Measurements from ENCODE around the gene IL1RAP.

The IL1RAP gene

GRCh38 chr3:190588570-190588969 is 74.7 kb downstream of the IL1RAP start:
- no peak overlapping the region for H3K27ac Mint-ChIP-seq
- no peak for DNase-seq
- CTCF ChIA-PET = no interaction called here
- H3K36me3 Mint-ChIP-seq = peaks cover 6% of the 10 kb centered on the region
- no peaks in the 10 kb centered on the region for H3K27me3 Mint-ChIP-seq
- no peaks in the 10 kb centered on the region for H3K9me3 Mint-ChIP-seq
- peaks cover 19% of the 10 kb centered on the region for H3K4me1 Mint-ChIP-seq
- H3K4me3 Mint-ChIP-seq = no peak overlapping the region

DNA sequence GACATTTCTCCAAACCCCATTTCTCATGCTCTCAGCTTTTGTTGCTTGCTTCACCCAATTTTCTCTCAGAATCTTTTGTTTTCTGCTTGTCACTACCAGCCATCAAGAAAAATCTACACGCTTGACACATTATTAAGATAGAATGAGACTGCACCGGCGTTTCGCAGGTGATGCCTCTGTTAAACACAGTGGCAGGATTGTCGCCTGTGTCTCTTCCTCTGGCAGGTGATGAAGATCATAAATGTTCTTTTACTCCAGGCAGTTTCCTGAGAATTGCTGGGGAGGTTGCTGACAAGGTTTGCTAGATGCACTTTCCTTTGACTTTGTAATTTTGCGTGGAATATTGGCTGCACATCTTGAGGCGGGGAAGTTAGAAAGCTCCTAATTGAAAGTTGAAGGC is 75.4 kb downstream of the IL1RAP start:
- H3K9me3 Mint-ChIP-seq = peaks cover 5% of the 10 kb centered on the region
- CTCF ChIA-PET = interaction anchor here (1.6 kb wide), 1 partner anchor 74 kb away, joined by 4 read pairs; no protein-coding TSS in a partner anchor
- H3K27me3 Mint-ChIP-seq = no peaks in the 10 kb centered on the region
- H3K4me1 Mint-ChIP-seq = peaks cover 24% of the 10 kb centered on the region
- H3K27ac Mint-ChIP-seq = peak overlapping the region; percentile 21
- peaks cover 3% of the 10 kb centered on the region for H3K36me3 Mint-ChIP-seq
- no peak for DNase-seq
- H3K4me3 Mint-ChIP-seq = no peak overlapping the region

GRCh38 chr3:190591080-190591479 is 77.2 kb downstream of the IL1RAP start:
- Mint-ChIP-seq H3K27me3 (no peaks in the 10 kb centered on the region), H3K4me3 (no peak overlapping the region)
- CTCF ChIA-PET = interaction anchor here (1.6 kb wide), 1 partner anchor 76 kb away, joined by 4 read pairs; no protein-coding TSS in a partner anchor

DNA sequence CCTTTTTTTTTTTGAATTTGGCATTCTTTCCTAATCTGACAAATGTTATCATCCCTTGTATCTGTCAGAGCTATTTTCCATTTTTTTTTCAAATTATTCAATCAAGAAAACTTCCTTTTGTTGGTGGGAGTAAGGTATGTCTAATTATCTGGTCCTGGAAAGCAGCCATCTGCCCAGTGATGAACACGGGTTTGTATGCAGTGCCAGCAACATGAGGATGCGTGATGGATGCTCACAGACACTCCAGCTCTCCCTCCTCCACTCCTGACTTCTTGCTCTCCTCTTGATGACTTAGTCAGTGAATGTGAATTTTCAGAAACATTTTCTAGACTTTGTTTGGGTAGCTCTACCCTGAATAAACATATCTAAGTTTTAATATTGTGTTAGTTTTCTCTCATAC is 79.2 kb downstream of the IL1RAP start:
- CTCF ChIA-PET = interaction anchor here (1.1 kb wide), 1 partner anchor 15 kb away, joined by 3 read pairs; no protein-coding TSS in a partner anchor
- H3K9me3 Mint-ChIP-seq = peaks cover 5% of the 10 kb centered on the region
- H3K27me3 Mint-ChIP-seq = no peaks in the 10 kb centered on the region
- peaks cover 2% of the 10 kb centered on the region for H3K36me3 Mint-ChIP-seq
- no peak overlapping the region for H3K27ac Mint-ChIP-seq
- no peak overlapping the region for H3K4me3 Mint-ChIP-seq
- peaks cover 10% of the 10 kb centered on the region for H3K4me1 Mint-ChIP-seq
- DNase-seq = no peak

More at GRCh38 chr3:190591080-190591479, 77.2 kb downstream of the IL1RAP start:
- Mint-ChIP-seq H3K9me3 (peaks cover 5% of the 10 kb centered on the region), H3K4me1 (peaks cover 25% of the 10 kb centered on the region), H3K36me3 (peaks cover 2% of the 10 kb centered on the region), H3K27ac (no peak overlapping the region)
- DNase-seq = no peak

DNA sequence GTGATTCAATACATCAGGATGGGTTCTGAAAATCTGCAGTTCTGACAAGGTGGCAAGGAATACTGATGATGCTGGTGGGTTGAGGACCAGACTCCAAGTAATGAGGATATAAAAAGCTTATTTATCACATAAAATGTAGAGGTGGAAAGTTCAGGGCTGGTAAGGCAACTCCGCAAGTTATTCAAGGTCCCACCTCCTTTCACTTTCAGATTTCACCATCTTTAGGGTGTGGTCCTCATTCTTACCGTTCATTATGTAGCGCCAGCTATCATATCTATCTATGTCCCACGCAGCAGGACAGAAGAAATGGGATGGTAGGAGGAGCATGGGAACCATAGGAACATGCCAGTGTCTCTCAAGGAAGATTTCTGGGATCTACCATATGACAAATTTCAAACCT is 80.3 kb downstream of the IL1RAP start:
- Mint-ChIP-seq H3K4me1 (peaks cover 10% of the 10 kb centered on the region), H3K4me3 (no peak overlapping the region), H3K36me3 (peaks cover 2% of the 10 kb centered on the region), H3K27ac (no peak overlapping the region), H3K27me3 (no peaks in the 10 kb centered on the region), H3K9me3 (peaks cover 5% of the 10 kb centered on the region)
- CTCF ChIA-PET = interaction anchor here (1.1 kb wide), 1 partner anchor 16 kb away, joined by 3 read pairs; no protein-coding TSS in a partner anchor
- no peak for DNase-seq

- H3K27me3 Mint-ChIP-seq = no peaks in the 10 kb centered on the region
- no peak for DNase-seq
- H3K4me1 Mint-ChIP-seq = peaks cover 10% of the 10 kb centered on the region
- no peak overlapping the region for H3K4me3 Mint-ChIP-seq
- CTCF ChIA-PET = interaction anchor here (0.6 kb wide), 1 partner anchor 1005 kb away, joined by 3 read pairs; no protein-coding TSS in a partner anchor
- H3K36me3 Mint-ChIP-seq = peaks cover 4% of the 10 kb centered on the region
- no peak overlapping the region for H3K27ac Mint-ChIP-seq
- peaks cover 5% of the 10 kb centered on the region for H3K9me3 Mint-ChIP-seq
These were observed 81.4 kb downstream of the IL1RAP start for GRCh38 chr3:190595179-190595795.

DNA sequence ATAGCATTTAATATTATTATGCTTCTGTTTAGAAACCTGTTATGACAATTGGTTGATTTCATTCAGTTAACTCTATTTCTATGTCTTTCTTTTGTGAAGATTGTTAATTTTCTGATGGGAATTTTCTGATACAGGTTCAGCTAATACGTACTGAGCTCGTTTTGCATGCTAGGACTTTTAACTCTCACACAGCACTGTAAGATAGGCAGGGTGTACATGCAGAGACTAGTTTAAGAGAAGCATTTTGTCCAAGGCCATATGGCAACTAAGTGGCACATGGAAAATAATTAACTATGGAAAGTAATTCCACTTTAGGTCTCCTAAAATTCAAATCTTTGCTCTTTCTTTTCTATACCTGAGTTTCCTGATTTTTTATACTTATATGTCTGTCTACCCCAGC is 81.9 kb downstream of the IL1RAP start:
- Mint-ChIP-seq H3K9me3 (peaks cover 5% of the 10 kb centered on the region), H3K27me3 (no peaks in the 10 kb centered on the region), H3K27ac (no peak overlapping the region), H3K4me1 (peaks cover 10% of the 10 kb centered on the region), H3K4me3 (no peak overlapping the region), H3K36me3 (peaks cover 4% of the 10 kb centered on the region)
- CTCF ChIA-PET = no interaction called here
- DNase-seq = no peak

DNA sequence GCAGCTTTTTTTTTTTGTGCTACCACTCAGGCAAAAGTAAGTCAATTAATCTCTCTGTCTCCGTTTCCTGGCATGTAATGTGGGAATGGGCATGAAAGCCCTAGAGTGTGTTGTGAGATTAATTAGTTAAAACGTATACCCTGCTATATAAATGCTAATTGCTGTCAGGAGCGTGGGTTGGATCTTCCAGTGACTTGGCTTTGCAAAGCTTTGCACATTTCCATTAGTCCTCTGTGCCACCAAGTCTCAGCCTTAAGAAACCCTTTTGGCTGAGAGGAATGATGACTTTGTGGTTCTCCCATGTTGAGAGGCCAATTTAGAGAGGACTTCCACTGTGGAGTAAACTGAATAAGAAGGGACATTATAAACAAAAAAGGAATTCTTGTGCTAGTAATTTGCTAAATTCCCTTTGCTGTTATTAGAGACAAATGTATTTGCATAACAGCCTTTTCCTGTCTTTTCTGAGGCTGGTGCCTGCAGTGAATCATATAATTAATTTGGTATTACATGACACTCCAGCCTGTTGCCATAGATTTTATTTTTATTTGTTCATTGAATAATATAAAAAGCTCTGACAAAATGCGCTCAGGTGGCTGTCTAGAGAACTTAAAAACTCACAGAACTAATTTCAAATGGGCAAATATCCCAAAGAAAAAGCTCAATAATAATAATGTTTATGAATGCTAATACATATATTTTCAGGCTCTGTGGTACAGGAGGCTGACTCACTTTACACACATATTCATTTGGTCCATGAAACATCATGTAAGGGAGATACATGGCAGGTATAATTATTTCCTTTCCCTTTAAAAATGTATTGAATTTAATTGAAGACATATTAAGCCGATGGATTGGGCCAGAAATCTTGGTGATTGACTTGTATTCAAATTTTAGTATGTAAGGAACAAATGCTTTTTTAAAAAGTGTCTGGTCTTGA is 82.7 kb downstream of the IL1RAP start:
- H3K4me3 Mint-ChIP-seq = no peak overlapping the region
- no peaks in the 10 kb centered on the region for H3K27me3 Mint-ChIP-seq
- no peak overlapping the region for H3K27ac Mint-ChIP-seq
- peaks cover 10% of the 10 kb centered on the region for H3K4me1 Mint-ChIP-seq
- peaks cover 5% of the 10 kb centered on the region for H3K36me3 Mint-ChIP-seq
- peaks cover 5% of the 10 kb centered on the region for H3K9me3 Mint-ChIP-seq
- DNase-seq = no peak
- CTCF ChIA-PET = no interaction called here

GRCh38 chr3:190597291-190597690 is 83.4 kb downstream of the IL1RAP start:
- DNase-seq = no peak
- no peak overlapping the region for H3K27ac Mint-ChIP-seq
- no peak overlapping the region for H3K4me3 Mint-ChIP-seq
- H3K27me3 Mint-ChIP-seq = no peaks in the 10 kb centered on the region
- CTCF ChIA-PET = no interaction called here
- H3K36me3 Mint-ChIP-seq = peaks cover 6% of the 10 kb centered on the region
- peaks cover 10% of the 10 kb centered on the region for H3K4me1 Mint-ChIP-seq
- peaks cover 5% of the 10 kb centered on the region for H3K9me3 Mint-ChIP-seq

DNA sequence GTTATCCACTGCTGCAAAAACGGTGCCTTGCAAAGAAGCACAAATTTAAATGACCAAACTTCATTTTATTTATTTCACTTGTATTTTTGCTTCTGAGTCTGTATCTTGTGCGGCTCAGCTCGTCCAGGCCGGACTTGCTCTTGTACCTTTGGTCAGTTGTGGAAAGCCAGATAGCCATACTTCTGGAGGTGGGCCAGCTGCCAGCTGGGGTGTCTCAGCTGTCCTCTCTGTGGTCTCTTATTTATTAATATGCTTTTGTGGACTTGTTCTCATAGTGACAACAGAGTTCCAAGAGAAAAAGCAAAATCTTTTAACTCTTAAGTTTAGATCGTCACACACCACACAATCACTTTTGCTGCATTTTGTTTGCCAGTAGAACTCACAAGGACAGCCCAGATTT is 87.7 kb downstream of the IL1RAP start:
- DNase-seq = no peak
- Mint-ChIP-seq H3K4me3 (no peak overlapping the region), H3K4me1 (peaks cover 13% of the 10 kb centered on the region), H3K27me3 (no peaks in the 10 kb centered on the region), H3K9me3 (peaks cover 3% of the 10 kb centered on the region), H3K36me3 (peaks cover 33% of the 10 kb centered on the region), H3K27ac (no peak overlapping the region)
- CTCF ChIA-PET = no interaction called here

DNA sequence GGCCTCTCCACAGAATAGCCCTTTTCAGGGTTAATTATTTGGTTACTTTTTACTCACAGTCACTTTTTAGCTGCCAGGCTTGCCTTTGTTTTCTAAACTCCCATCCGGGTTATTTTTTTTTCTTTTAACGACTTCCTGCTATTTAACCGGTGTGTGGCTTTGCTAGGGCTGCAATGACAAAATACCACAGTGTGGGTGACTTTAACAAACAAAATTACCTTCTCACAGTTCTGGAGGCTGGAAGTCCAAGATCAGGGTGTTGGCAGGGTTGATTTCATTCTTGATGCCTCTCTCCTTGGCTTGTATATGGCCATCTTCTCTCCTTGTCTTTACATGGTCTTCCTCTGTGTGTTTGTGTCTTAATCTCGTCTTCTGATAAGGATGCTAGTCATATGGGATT is 91.5 kb downstream of the IL1RAP start:
- Mint-ChIP-seq H3K4me3 (no peak overlapping the region), H3K36me3 (peaks cover 40% of the 10 kb centered on the region), H3K4me1 (peaks cover 13% of the 10 kb centered on the region), H3K27me3 (no peaks in the 10 kb centered on the region), H3K9me3 (peaks cover 3% of the 10 kb centered on the region), H3K27ac (no peak overlapping the region)
- CTCF ChIA-PET = no interaction called here
- DNase-seq = no peak

DNA sequence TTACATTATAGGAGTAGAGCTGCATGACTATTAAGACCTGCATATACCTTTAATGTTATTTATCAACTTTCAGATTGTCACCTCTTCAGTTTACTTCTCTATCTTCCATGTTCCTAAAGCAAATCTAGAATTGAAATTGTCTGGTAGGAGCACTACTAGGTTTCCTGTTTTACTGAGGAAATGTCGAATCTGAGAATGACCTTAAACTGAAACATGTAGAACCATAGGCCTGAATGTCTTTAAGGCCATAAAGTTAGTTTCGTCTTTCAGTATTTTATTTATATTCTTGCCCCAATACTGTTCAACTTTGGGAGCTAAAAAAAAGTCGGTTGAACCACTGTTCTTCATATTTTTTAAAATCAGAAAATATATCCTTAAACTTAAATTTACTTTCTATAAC is 92.7 kb downstream of the IL1RAP start:
- Mint-ChIP-seq H3K4me1 (peaks cover 13% of the 10 kb centered on the region), H3K9me3 (peaks cover 3% of the 10 kb centered on the region), H3K36me3 (peaks cover 40% of the 10 kb centered on the region), H3K27me3 (no peaks in the 10 kb centered on the region), H3K4me3 (no peak overlapping the region), H3K27ac (no peak overlapping the region)
- DNase-seq = no peak
- CTCF ChIA-PET = interaction anchor here (0.7 kb wide), 1 partner anchor 10 kb away, joined by 3 read pairs; no protein-coding TSS in a partner anchor

GRCh38 chr3:190607021-190607420 is 93.1 kb downstream of the IL1RAP start:
- CTCF ChIA-PET = no interaction called here
- H3K4me1 Mint-ChIP-seq = peaks cover 13% of the 10 kb centered on the region
- H3K9me3 Mint-ChIP-seq = peaks cover 3% of the 10 kb centered on the region
- no peak for DNase-seq
- H3K36me3 Mint-ChIP-seq = peaks cover 39% of the 10 kb centered on the region
- H3K4me3 Mint-ChIP-seq = no peak overlapping the region
- no peak overlapping the region for H3K27ac Mint-ChIP-seq
- H3K27me3 Mint-ChIP-seq = no peaks in the 10 kb centered on the region

DNA sequence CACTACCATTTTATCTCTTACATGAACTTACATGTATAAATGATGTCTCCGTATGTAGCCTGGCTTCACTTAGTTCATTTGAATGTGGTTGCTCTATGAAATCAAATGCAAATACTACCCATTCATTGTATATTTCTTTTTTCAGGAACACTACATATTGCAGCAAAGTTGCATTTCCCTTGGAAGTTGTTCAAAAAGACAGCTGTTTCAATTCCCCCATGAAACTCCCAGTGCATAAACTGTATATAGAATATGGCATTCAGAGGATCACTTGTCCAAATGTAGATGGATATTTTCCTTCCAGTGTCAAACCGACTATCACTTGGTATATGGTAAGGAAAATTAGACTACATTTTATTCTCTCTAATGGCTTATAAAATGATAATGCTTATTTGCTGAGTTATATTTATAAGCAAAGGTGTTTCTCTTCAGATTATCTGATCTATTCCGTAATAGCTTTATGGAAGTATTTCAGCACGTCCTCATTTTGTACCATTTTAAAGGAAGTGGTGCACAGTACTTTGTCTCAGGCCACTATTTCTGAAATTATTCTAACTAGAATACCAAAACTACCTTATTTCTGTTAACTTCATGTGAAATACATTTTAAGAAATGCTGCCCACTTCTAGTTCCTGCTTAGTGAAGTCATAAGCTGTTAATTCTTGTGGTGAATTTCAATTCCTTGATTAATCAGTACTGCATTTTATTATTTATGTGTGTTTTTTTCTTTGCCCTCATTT is 95.1 kb downstream of the IL1RAP start:
- CTCF ChIA-PET = interaction anchor here (0.7 to 0.9 kb wide), 2 partner anchors 9 to 32 kb away, joined by 3 read pairs; no protein-coding TSS in a partner anchor
- Mint-ChIP-seq H3K4me3 (no peak overlapping the region), H3K9me3 (peaks cover 3% of the 10 kb centered on the region), H3K36me3 (peaks cover 39% of the 10 kb centered on the region), H3K27ac (no peak overlapping the region), H3K4me1 (peaks cover 13% of the 10 kb centered on the region), H3K27me3 (no peaks in the 10 kb centered on the region)
- no peak for DNase-seq
